Smooth muscle cell (in vitro differentiated cells): ENCODE data around the gene GABBR2. TPM values are rescaled to one million over a fixed set of nuclear protein-coding genes. Genes with fewer than 3 reads are reported as not detected.

Experiments
- DNase-seq: peaks from one replicate; lab custom pipeline; 2025; ENCODE audit not compliant: unreplicated experiment; lab: John Stamatoyannopoulos, UW
- H2AFZ ChIP-seq: fragments of 200-600 bp; sonication (generic); 2 replicates; pipeline ENCODE4 v1.6.0; 2016; ENCODE audit warnings: antibody characterized with exemption, low read depth, mild to moderate bottlenecking
- H3F3A ChIP-seq: fragments of 200-600 bp; sonication (generic); 2 replicates; pipeline ENCODE4 v1.6.0; 2017; ENCODE audit warnings: antibody characterized with exemption, low read depth
- H3K27ac ChIP-seq: fragments of 200-600 bp; sonication (generic); 2 replicates; pipeline ENCODE4 v1.5.1; 2016; ENCODE audit warnings: low read depth, mild to moderate bottlenecking
- H3K27me3 ChIP-seq: fragments of 200-600 bp; sonication (generic); 2 replicates; pipeline ENCODE4 v1.6.1; 2016; ENCODE audit warnings: low read depth, mild to moderate bottlenecking
- H3K36me3 ChIP-seq: fragments of 200-600 bp; sonication (generic); 2 replicates; pipeline ENCODE4 v1.5.1; 2016; ENCODE audit warnings: low read depth
- H3K4me1 ChIP-seq: fragments of 200-600 bp; sonication (generic); 2 replicates; pipeline ENCODE4 v1.5.1; 2016; ENCODE audit warnings: low read depth
- H3K4me2 ChIP-seq: fragments of 200-600 bp; sonication (generic); 2 replicates; pipeline ENCODE4 v1.6.0; 2016; ENCODE audit warnings: mild to moderate bottlenecking
- H3K4me3 ChIP-seq: fragments of 200-600 bp; sonication (generic); 2 replicates; pipeline ENCODE4 v1.5.1; 2016; ENCODE audit warnings: mild to moderate bottlenecking
- H3K79me2 ChIP-seq: fragments of 200-600 bp; sonication (generic); 2 replicates; pipeline ENCODE4 v1.6.0; 2016; ENCODE audit warnings: low read depth, mild to moderate bottlenecking
- H3K9ac ChIP-seq: fragments of 200-600 bp; sonication (generic); 2 replicates; pipeline ENCODE4 v1.6.0; 2016; ENCODE audit warnings: low read depth
- H3K9me3 ChIP-seq: fragments of 200-600 bp; sonication (generic); replicated peaks from 2 replicates; pipeline ENCODE4 v1.5.1; 2016; ENCODE audit warnings: low read depth
- H4K20me1 ChIP-seq: fragments of 200-600 bp; sonication (generic); 2 replicates; pipeline ENCODE4 v1.6.0; 2016; ENCODE audit warnings: low read depth
- WGBS: methylation state at CpG from one replicate; pipeline ENCODE4 v1.1.7; 2016; ENCODE audit warnings: low lambda C conversion rate; 5-methylcytosine and 5-hydroxymethylcytosine counted together
- polyA plus RNA-seq: library from polyadenylated mRNA; unstranded; fragments of >200 nt; fragmentation: Nextera tagmentation; extraction: Ambion mirVana; gene quantifications from 2 replicates; pipeline ENCODE4 v1.2.1, GENCODE V29; 2016
- total RNA-seq: library from RNA; depleted of rRNA; stranded (reverse); fragments of >200 nt; gene quantifications from 2 replicates; pipeline ENCODE4 v1.2.3, GENCODE V29; 2014
- TF ChIP-seq, protein P1 (sequence below): fragments of 200-600 bp; sonication (generic); IDR thresholded peaks from 2 replicates; pipeline ENCODE4 v1.5.1; 2017; ENCODE audit warnings: borderline replicate concordance, mild to moderate bottlenecking, antibody characterized with exemption; ENCODE audit not compliant: insufficient read depth, poor library complexity, severe bottlenecking

GABBR2 gene
- total and polyA plus RNA-seq, 2 experiments from 2014 or later = 0.25 TPM; not detected in 1

DNA sequence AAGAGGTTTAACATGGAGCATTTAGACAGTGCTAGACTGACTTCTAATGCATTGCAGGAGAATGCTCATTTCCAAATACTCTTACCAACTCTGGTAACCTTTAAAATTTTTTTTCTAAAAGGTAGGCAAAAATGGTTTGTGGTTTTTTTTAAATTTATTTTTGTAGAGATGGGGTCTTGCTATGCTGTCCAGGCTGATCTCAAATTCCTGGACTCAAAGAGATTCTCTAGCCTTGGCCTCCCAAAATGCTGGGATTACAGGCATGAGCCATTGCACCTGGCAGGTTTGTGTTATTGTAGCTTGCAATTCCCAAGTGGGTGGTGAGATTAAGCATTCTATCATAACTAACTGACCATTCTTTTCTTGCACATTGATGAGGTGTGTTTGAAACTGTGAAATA is 410.3 kb downstream of the GABBR2 start:
- H3K79me2 ChIP-seq = no peaks in the 10 kb centered on the region
- no peaks in the 10 kb centered on the region for H3K27me3 ChIP-seq
- no peak overlapping the region for H2AFZ ChIP-seq
- DNase-seq = no peak
- no peak overlapping the region for H3K4me2 ChIP-seq
- H3K9me3 ChIP-seq = no peaks in the 10 kb centered on the region
- H4K20me1 ChIP-seq = no peaks in the 10 kb centered on the region
- TF ChIP-seq, protein P1, sequence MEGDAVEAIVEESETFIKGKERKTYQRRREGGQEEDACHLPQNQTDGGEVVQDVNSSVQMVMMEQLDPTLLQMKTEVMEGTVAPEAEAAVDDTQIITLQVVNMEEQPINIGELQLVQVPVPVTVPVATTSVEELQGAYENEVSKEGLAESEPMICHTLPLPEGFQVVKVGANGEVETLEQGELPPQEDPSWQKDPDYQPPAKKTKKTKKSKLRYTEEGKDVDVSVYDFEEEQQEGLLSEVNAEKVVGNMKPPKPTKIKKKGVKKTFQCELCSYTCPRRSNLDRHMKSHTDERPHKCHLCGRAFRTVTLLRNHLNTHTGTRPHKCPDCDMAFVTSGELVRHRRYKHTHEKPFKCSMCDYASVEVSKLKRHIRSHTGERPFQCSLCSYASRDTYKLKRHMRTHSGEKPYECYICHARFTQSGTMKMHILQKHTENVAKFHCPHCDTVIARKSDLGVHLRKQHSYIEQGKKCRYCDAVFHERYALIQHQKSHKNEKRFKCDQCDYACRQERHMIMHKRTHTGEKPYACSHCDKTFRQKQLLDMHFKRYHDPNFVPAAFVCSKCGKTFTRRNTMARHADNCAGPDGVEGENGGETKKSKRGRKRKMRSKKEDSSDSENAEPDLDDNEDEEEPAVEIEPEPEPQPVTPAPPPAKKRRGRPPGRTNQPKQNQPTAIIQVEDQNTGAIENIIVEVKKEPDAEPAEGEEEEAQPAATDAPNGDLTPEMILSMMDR = no peak
- no peak overlapping the region for H3K4me3 ChIP-seq
- H3K4me1 ChIP-seq = no peaks in the 10 kb centered on the region
- H3K36me3 ChIP-seq = no peaks in the 10 kb centered on the region
- H3F3A ChIP-seq = no peaks in the 10 kb centered on the region
- H3K27ac ChIP-seq = no peak overlapping the region
- no peak overlapping the region for H3K9ac ChIP-seq

DNA sequence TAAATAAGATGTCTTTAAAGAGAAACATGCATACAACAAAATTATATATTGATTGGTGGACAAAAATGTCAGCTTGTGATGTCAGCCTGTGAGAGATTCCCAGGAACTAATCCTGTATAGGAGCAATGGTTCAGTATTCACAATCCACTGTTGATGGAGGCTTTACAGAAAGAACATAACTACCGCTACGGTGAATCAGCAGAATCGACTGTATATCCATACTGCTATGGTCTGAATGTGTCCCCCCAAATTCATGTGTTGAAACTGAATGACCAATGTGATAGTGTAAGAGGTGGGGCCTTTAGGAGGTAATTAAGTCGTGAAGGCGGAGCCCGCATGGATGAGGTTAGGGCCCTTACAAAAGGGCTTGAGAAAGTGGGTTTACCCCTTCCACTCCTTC is 412.9 kb downstream of the GABBR2 start:
- Histone ChIP-seq H3K4me1 (no peaks in the 10 kb centered on the region), H4K20me1 (no peaks in the 10 kb centered on the region), H3K27ac (no peak overlapping the region), H3K9ac (no peak overlapping the region), H3K79me2 (no peaks in the 10 kb centered on the region), H3K4me3 (no peak overlapping the region), H3F3A (no peaks in the 10 kb centered on the region), H2AFZ (no peak overlapping the region), H3K27me3 (no peaks in the 10 kb centered on the region), H3K4me2 (no peak overlapping the region), H3K36me3 (no peaks in the 10 kb centered on the region), H3K9me3 (no peaks in the 10 kb centered on the region)
- TF ChIP-seq, protein P1 = no peak
- no peak for DNase-seq
- WGBS = 86% methylated on average over 6 of the region's 6 CpGs

DNA sequence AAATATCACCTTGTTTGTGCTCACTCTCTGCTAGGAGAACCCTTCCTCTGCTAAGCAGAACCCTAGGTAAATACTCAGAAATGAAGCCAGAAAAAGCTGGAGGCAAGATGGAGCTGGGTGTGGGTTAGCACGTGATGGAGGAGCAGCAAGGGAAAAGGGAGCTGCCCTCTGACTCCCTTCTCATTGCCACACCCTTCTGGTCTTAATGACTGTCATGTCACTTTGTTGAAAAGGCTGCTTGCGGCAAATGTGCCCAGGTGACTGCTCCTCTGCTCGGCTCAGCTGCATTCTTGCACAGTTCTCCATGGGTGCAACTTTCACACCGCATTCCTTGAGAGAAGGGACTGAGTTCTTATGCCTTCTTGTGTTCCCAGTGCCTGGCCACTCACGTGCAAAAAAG is 416.9 kb downstream of the GABBR2 start:
- Histone ChIP-seq H3K9ac (no peak overlapping the region), H3K9me3 (no peaks in the 10 kb centered on the region), H3K4me3 (no peak overlapping the region), H4K20me1 (no peaks in the 10 kb centered on the region), H3F3A (no peaks in the 10 kb centered on the region), H3K79me2 (no peaks in the 10 kb centered on the region), H3K4me1 (no peaks in the 10 kb centered on the region), H3K36me3 (no peaks in the 10 kb centered on the region), H2AFZ (no peak overlapping the region), H3K4me2 (no peak overlapping the region), H3K27me3 (no peaks in the 10 kb centered on the region), H3K27ac (no peak overlapping the region)
- WGBS = 72% methylated on average over 5 of the region's 5 CpGs
- TF ChIP-seq, protein P1 = no peak
- no peak for DNase-seq

DNA sequence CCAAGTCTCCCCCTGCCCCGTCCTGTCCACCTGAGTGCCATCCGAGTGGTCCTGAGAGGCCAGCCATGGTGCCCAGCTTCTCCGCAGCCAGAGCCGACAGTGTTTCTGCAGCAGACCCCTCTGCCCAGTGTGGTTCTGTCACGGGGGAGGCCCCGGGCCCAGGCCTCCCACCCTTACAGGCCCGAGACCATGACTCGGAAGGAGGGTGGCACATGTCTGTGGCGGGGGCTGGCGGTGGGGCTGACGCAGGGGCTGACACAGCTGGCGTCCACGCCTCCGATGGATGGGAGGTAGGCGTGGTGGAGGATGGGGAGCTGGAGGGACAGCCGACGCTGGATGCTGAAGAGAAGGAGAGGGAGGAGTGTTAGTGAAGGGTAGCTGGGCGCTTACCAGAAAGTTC is 418.3 kb downstream of the GABBR2 start:
- Histone ChIP-seq H2AFZ (no peak overlapping the region), H3K27me3 (no peaks in the 10 kb centered on the region), H3K79me2 (no peaks in the 10 kb centered on the region), H3K9ac (no peak overlapping the region), H3K4me3 (no peak overlapping the region), H3K27ac (no peak overlapping the region), H3K9me3 (no peaks in the 10 kb centered on the region), H3K4me2 (no peak overlapping the region), H4K20me1 (no peaks in the 10 kb centered on the region), H3F3A (no peaks in the 10 kb centered on the region), H3K4me1 (no peaks in the 10 kb centered on the region), H3K36me3 (no peaks in the 10 kb centered on the region)
- TF ChIP-seq, protein P1 = no peak
- DNase-seq = no peak
- WGBS = 94% methylated on average over 14 of the region's 18 CpGs
